Coronary artery (tissue), 2 donors: ENCODE results near the gene NLGN2.

Experiments
- DNase-seq: peaks from one replicate; pipeline ENCODE4 v3.0.0-alpha.2; 2017; ENCODE audit warnings: low spot score
- H3K27ac ChIP-seq, 2 donors: fragments of 200-600 bp; sonication (generic); one replicate each; pipeline ENCODE4 v1.5.1; 2016 to 2019
- H3K4me3 ChIP-seq: fragments of 200-600 bp; sonication (generic); 2 replicates; pipeline ENCODE4 v1.5.1; 2016; ENCODE audit warnings: mild to moderate bottlenecking, moderate library complexity
- CTCF ChIP-seq: fragments of 200-600 bp; sonication (generic); IDR thresholded peaks from one replicate; pipeline ENCODE4 v1.5.1; 2019; ENCODE audit warnings: antibody characterized with exemption

The NLGN2 gene

GRCh38 chr17:7467498-7467897 is 59.9 kb downstream of the NLGN2 start:
- TF ChIP-seq CTCF: no peak
- no peak for DNase-seq
- no peak overlapping the region for H3K4me3 ChIP-seq
- H3K27ac ChIP-seq: peak overlapping the region in 1 of 2 donors; percentile 80

- no peak for DNase-seq
- TF ChIP-seq CTCF: no peak
- Histone ChIP-seq H3K27ac (no peak overlapping the region), H3K4me3 (no peak overlapping the region)
Measured at GRCh38 chr17:7468290-7468689, 60.6 kb downstream of the NLGN2 start.

GRCh38 chr17:7468804-7469389 is 61.3 kb downstream of the NLGN2 start:
- DNase-seq: no peak
- TF ChIP-seq CTCF: no peak
- no peak overlapping the region for H3K4me3 ChIP-seq
- no peak overlapping the region for H3K27ac ChIP-seq
